Mesendoderm (in vitro differentiated cells): ENCODE data around the gene CRYGC.

Source experiments
- DNase-seq: peaks from one replicate; pipeline ENCODE4 v3.0.0; 2013
- H2AK5ac ChIP-seq: 2 replicates; pipeline ENCODE4 v1.6.1; 2013; ENCODE audit warnings: low read length, inconsistent platforms
- H2BK120ac ChIP-seq: 2 replicates; pipeline ENCODE4 v1.6.1; 2013; ENCODE audit warnings: low read depth, mild to moderate bottlenecking, low read length, moderate library complexity, mixed read lengths
- H2BK15ac ChIP-seq: replicated peaks from 2 replicates; pipeline ENCODE4 v1.6.1; 2013; ENCODE audit warnings: low read depth, mild to moderate bottlenecking, moderate library complexity
- H2BK5ac ChIP-seq: 2 replicates; pipeline ENCODE4 v1.6.1; 2013; ENCODE audit warnings: low read length, inconsistent platforms
- H3K18ac ChIP-seq: 2 replicates; pipeline ENCODE4 v1.6.1; 2013; ENCODE audit warnings: mild to moderate bottlenecking, low read length, mixed read lengths
- H3K23ac ChIP-seq: one replicate; pipeline ENCODE4 v1.6.1; 2013; ENCODE audit warnings: low read length
- H3K27ac ChIP-seq: 2 replicates; pipeline ENCODE4 v1.5.1; 2013; ENCODE audit warnings: low read depth, mild to moderate bottlenecking, inconsistent platforms, low read length, moderate library complexity
- H3K27me3 ChIP-seq: 2 replicates; pipeline ENCODE4 v1.6.1; 2013; ENCODE audit warnings: low read length, control low read depth, mild to moderate bottlenecking, inconsistent platforms; ENCODE audit not compliant: insufficient read depth, poor library complexity
- H3K36me3 ChIP-seq: 2 replicates; pipeline ENCODE4 v1.6.1; 2013; ENCODE audit warnings: low read length, inconsistent platforms; ENCODE audit not compliant: control insufficient read depth, insufficient read depth
- H3K4ac ChIP-seq: one replicate; pipeline ENCODE4 v1.6.1; 2013; ENCODE audit warnings: low read depth, mild to moderate bottlenecking, low read length, moderate library complexity
- H3K4me1 ChIP-seq: 2 replicates; pipeline ENCODE4 v1.6.1; 2013; ENCODE audit warnings: low read depth, low read length, inconsistent platforms; ENCODE audit not compliant: control insufficient read depth
- H3K4me2 ChIP-seq: 2 replicates; pipeline ENCODE4 v1.6.1; 2013; ENCODE audit warnings: low read length
- H3K4me3 ChIP-seq: 2 replicates; pipeline ENCODE4 v1.5.1; 2013; ENCODE audit warnings: mild to moderate bottlenecking, low read length
- H3K56ac ChIP-seq: one replicate; pipeline ENCODE4 v1.6.1; 2013; ENCODE audit warnings: low read length
- H3K79me1 ChIP-seq: 2 replicates; pipeline ENCODE4 v1.6.1; 2013; ENCODE audit warnings: low read length, inconsistent platforms
- H3K79me2 ChIP-seq: 2 replicates; pipeline ENCODE4 v1.6.1; 2013; ENCODE audit warnings: mild to moderate bottlenecking, low read length; ENCODE audit not compliant: control insufficient read depth, insufficient read depth
- H3K9ac ChIP-seq: 2 replicates; pipeline ENCODE4 v1.6.1; 2013; ENCODE audit warnings: low read length, inconsistent platforms
- H4K5ac ChIP-seq: one replicate; pipeline ENCODE4 v1.6.1; 2013; ENCODE audit warnings: low read length
- H4K8ac ChIP-seq: one replicate; pipeline ENCODE4 v1.6.1; 2013; ENCODE audit warnings: low read depth, mild to moderate bottlenecking, control low read depth, low read length, moderate library complexity
- WGBS: extraction: QIAGEN DNeasy Blood & Tissue Kit; methylation state at CpG from one replicate; pipeline ENCODE4 v1.1.7; 2013; ENCODE audit warnings: low lambda C conversion rate, missing lambda C conversion rate; ENCODE audit not compliant: insufficient coverage; ENCODE audit errors: extremely low coverage; 5-methylcytosine and 5-hydroxymethylcytosine counted together

Gene CRYGC

GRCh38 chr2:208134928-208135586 is 5.4 kb upstream of the CRYGC start:
- H3K4me3 ChIP-seq: no peak overlapping the region
- H3K56ac ChIP-seq: no peak overlapping the region
- WGBS: no CpG with 5 or more reads among the region's 8 CpGs
- H3K4ac ChIP-seq: no peak overlapping the region
- H4K8ac ChIP-seq: no peak overlapping the region
- no peak for DNase-seq
- no peaks in the 10 kb centered on the region for H3K36me3 ChIP-seq
- no peak overlapping the region for H3K4me2 ChIP-seq
- no peaks in the 10 kb centered on the region for H3K79me2 ChIP-seq
- H3K27ac ChIP-seq: no peak overlapping the region
- H2BK15ac ChIP-seq: no peak overlapping the region
- H2BK5ac ChIP-seq: no peak overlapping the region
- no peak overlapping the region for H2AK5ac ChIP-seq
- H2BK120ac ChIP-seq: no peak overlapping the region
- H3K27me3 ChIP-seq: no peaks in the 10 kb centered on the region
- H3K9ac ChIP-seq: no peak overlapping the region
- no peak overlapping the region for H3K18ac ChIP-seq
- no peak overlapping the region for H4K5ac ChIP-seq
- H3K4me1 ChIP-seq: no peaks in the 10 kb centered on the region
- H3K23ac ChIP-seq: no peak overlapping the region
- no peaks in the 10 kb centered on the region for H3K79me1 ChIP-seq

- H2BK15ac ChIP-seq: no peak overlapping the region
- H3K4me2 ChIP-seq: no peak overlapping the region
- H3K9ac ChIP-seq: no peak overlapping the region
- H3K27ac ChIP-seq: no peak overlapping the region
- no peak overlapping the region for H2AK5ac ChIP-seq
- H3K36me3 ChIP-seq: no peaks in the 10 kb centered on the region
- no CpG with 5 or more reads among the region's 6 CpGs for WGBS
- H3K4me3 ChIP-seq: no peak overlapping the region
- no peak overlapping the region for H4K5ac ChIP-seq
- H3K56ac ChIP-seq: no peak overlapping the region
- no peak overlapping the region for H2BK120ac ChIP-seq
- no peaks in the 10 kb centered on the region for H3K27me3 ChIP-seq
- H3K18ac ChIP-seq: no peak overlapping the region
- no peak overlapping the region for H3K23ac ChIP-seq
- no peaks in the 10 kb centered on the region for H3K79me1 ChIP-seq
- H3K4me1 ChIP-seq: no peaks in the 10 kb centered on the region
- no peaks in the 10 kb centered on the region for H3K79me2 ChIP-seq
- H2BK5ac ChIP-seq: no peak overlapping the region
- no peak overlapping the region for H3K4ac ChIP-seq
- no peak overlapping the region for H4K8ac ChIP-seq
- no peak for DNase-seq
These were observed 1.1 kb upstream of the CRYGC start for GRCh38 chr2:208130712-208131110.

- Histone ChIP-seq H3K4me1 (no peaks in the 10 kb centered on the region), H3K4ac (no peak overlapping the region), H3K27ac (no peak overlapping the region), H3K18ac (no peak overlapping the region), H3K9ac (no peak overlapping the region), H3K36me3 (no peaks in the 10 kb centered on the region), H2BK5ac (no peak overlapping the region), H2BK120ac (no peak overlapping the region), H3K27me3 (no peaks in the 10 kb centered on the region), H2AK5ac (no peak overlapping the region), H3K4me3 (no peak overlapping the region), H2BK15ac (no peak overlapping the region), H3K79me2 (no peaks in the 10 kb centered on the region), H3K79me1 (no peaks in the 10 kb centered on the region), H3K56ac (no peak overlapping the region), H4K8ac (no peak overlapping the region), H3K23ac (no peak overlapping the region), H4K5ac (no peak overlapping the region), H3K4me2 (no peak overlapping the region)
- WGBS: no CpG with 5 or more reads among the region's 12 CpGs
- DNase-seq: no peak
These were observed 1.5 kb downstream of the CRYGC start for GRCh38 chr2:208128136-208128535.

GRCh38 chr2:208127090-208127489 is 2.5 kb downstream of the CRYGC start:
- Histone ChIP-seq H3K4me2 (no peak overlapping the region), H2BK5ac (no peak overlapping the region), H3K36me3 (no peaks in the 10 kb centered on the region), H3K9ac (no peak overlapping the region), H4K5ac (no peak overlapping the region), H3K56ac (no peak overlapping the region), H4K8ac (no peak overlapping the region), H3K4me3 (no peak overlapping the region), H2BK15ac (no peak overlapping the region), H2BK120ac (no peak overlapping the region), H3K79me1 (no peaks in the 10 kb centered on the region), H2AK5ac (no peak overlapping the region), H3K4me1 (no peaks in the 10 kb centered on the region), H3K4ac (no peak overlapping the region), H3K23ac (no peak overlapping the region), H3K18ac (no peak overlapping the region), H3K79me2 (no peaks in the 10 kb centered on the region), H3K27ac (no peak overlapping the region), H3K27me3 (no peaks in the 10 kb centered on the region)
- WGBS: no CpG with 5 or more reads among the region's 4 CpGs
- no peak for DNase-seq

GRCh38 chr2:208125251-208125650 is 4.4 kb downstream of the CRYGC start:
- H3K4me1 ChIP-seq: no peaks in the 10 kb centered on the region
- no peak overlapping the region for H3K23ac ChIP-seq
- WGBS: no CpG with 5 or more reads among the region's 4 CpGs
- H3K4me3 ChIP-seq: no peak overlapping the region
- no peak overlapping the region for H4K8ac ChIP-seq
- no peaks in the 10 kb centered on the region for H3K36me3 ChIP-seq
- no peaks in the 10 kb centered on the region for H3K27me3 ChIP-seq
- no peak overlapping the region for H2BK15ac ChIP-seq
- H2BK120ac ChIP-seq: no peak overlapping the region
- H3K4me2 ChIP-seq: no peak overlapping the region
- no peak overlapping the region for H3K56ac ChIP-seq
- no peak overlapping the region for H3K4ac ChIP-seq
- DNase-seq: no peak
- H3K9ac ChIP-seq: no peak overlapping the region
- H4K5ac ChIP-seq: no peak overlapping the region
- no peaks in the 10 kb centered on the region for H3K79me2 ChIP-seq
- no peak overlapping the region for H3K27ac ChIP-seq
- H2BK5ac ChIP-seq: no peak overlapping the region
- H3K79me1 ChIP-seq: no peaks in the 10 kb centered on the region
- H3K18ac ChIP-seq: no peak overlapping the region
- no peak overlapping the region for H2AK5ac ChIP-seq
